SKM-1 treated with dmso at 0.1 percent for 144 hours (cell line): Measurements from ENCODE around the gene LRRC8D.

Experiments
- DNase-seq: peaks from one replicate; lab custom pipeline; 2025; ENCODE audit not compliant: unreplicated experiment; lab: John Stamatoyannopoulos, UW

The LRRC8D gene

GRCh38 chr1:89833183-89834082, 12.6 kb downstream of the LRRC8D start:
- no peak for DNase-seq

- no peak for DNase-seq
These were observed 13.4 kb downstream of the LRRC8D start for GRCh38 chr1:89834083-89834704.

- DNase-seq = no peak
These were observed 15.6 kb downstream of the LRRC8D start for GRCh38 chr1:89836252-89837035.

- DNase-seq = no peak
These were observed 16.2 kb downstream of the LRRC8D start for GRCh38 chr1:89837036-89837481.

GRCh38 chr1:89837510-89837909, 16.7 kb downstream of the LRRC8D start:
- DNase-seq = no peak

- no peak for DNase-seq
These were observed 18.7 kb downstream of the LRRC8D start for GRCh38 chr1:89839516-89839915.

- DNase-seq = no peak
These were observed 20.7 kb downstream of the LRRC8D start for GRCh38 chr1:89841507-89841906.

GRCh38 chr1:89842567-89843272, 21.9 kb downstream of the LRRC8D start:
- no peak for DNase-seq

GRCh38 chr1:89843273-89844130, 22.7 kb downstream of the LRRC8D start:
- DNase-seq = peak; percentile 76

- DNase-seq = no peak
These were observed 23.5 kb downstream of the LRRC8D start for GRCh38 chr1:89844241-89844807.

GRCh38 chr1:89844860-89845259, 24.0 kb downstream of the LRRC8D start:
- no peak for DNase-seq

- DNase-seq = no peak
These were observed 26.4 kb downstream of the LRRC8D start for GRCh38 chr1:89847191-89847729.

- no peak for DNase-seq
These were observed 30.1 kb downstream of the LRRC8D start for GRCh38 chr1:89850844-89851415.

GRCh38 chr1:89854140-89854539, 33.3 kb downstream of the LRRC8D start:
- DNase-seq = no peak

GRCh38 chr1:89855413-89856123, 34.7 kb downstream of the LRRC8D start:
- no peak for DNase-seq

- DNase-seq = no peak
These were observed 42.5 kb downstream of the LRRC8D start for GRCh38 chr1:89863165-89863830.

GRCh38 chr1:89865498-89866382, 44.9 kb downstream of the LRRC8D start:
- DNase-seq = no peak
